HepG2 (cell line): Measurements from ENCODE around the gene RAB11FIP5.

Source experiments
- BCL3 ChIP-seq: sonication (generic); formaldehyde crosslinking; IDR thresholded peaks from 2 replicates; pipeline ENCODE4 v1.5.1; 2020; ENCODE audit warnings: mild to moderate bottlenecking, missing genetic modification reagents, moderate library complexity
- CEBPB ChIP-seq: IDR thresholded peaks from 2 replicates; pipeline ENCODE4 v1.6.1; 2011; ENCODE audit warnings: low read depth, low read length, improper control_type of control experiment, borderline replicate concordance
- DNMT1 ChIP-seq: sonication (generic); formaldehyde crosslinking; IDR thresholded peaks from 2 replicates; pipeline ENCODE4 v1.5.1; 2020; ENCODE audit warnings: mild to moderate bottlenecking, missing genetic modification reagents
- KAT2B ChIP-seq: fragments of 150-350 bp; IDR thresholded peaks from 2 replicates; pipeline ENCODE4 v1.6.1; 2014; ENCODE audit warnings: low read depth, low read length, borderline replicate concordance
- KDM1A ChIP-seq: IDR thresholded peaks from 2 replicates; pipeline ENCODE4 v1.6.1; 2016; ENCODE audit warnings: missing compliant biosample characterization
- SP140L ChIP-seq: sonication (generic); formaldehyde crosslinking; IDR thresholded peaks from 2 replicates; pipeline ENCODE4 v1.4.0; 2020; ENCODE audit warnings: missing genetic modification reagents, borderline replicate concordance
- SUZ12 ChIP-seq: fragments of 150-350 bp; IDR thresholded peaks from 2 replicates; pipeline ENCODE4 v1.6.1; 2014; ENCODE audit warnings: low read depth, low read length
- ZC3H13 ChIP-seq: sonication (generic); formaldehyde crosslinking; IDR thresholded peaks from 2 replicates; pipeline ENCODE4 v1.8.1; 2023; ENCODE audit warnings: mild to moderate bottlenecking, missing genetic modification reagents, moderate library complexity
- ZFX ChIP-seq: sonication (generic); formaldehyde crosslinking; IDR thresholded peaks from 2 replicates; pipeline ENCODE4 v1.4.0; 2020; ENCODE audit warnings: mild to moderate bottlenecking, low read depth, missing genetic modification reagents, moderate library complexity
- ZNF570 ChIP-seq: sonication (generic); formaldehyde crosslinking; IDR thresholded peaks from 2 replicates; pipeline ENCODE4 v1.4.0; 2020; ENCODE audit warnings: mild to moderate bottlenecking, missing genetic modification reagents, borderline replicate concordance

- TF ChIP-seq ZFX (CRISPR knock-in tag), result no peak
- no peak for TF ChIP-seq SP140L (CRISPR knock-in tag)
- no peak for TF ChIP-seq SUZ12
- TF ChIP-seq CEBPB, result no peak
- TF ChIP-seq KAT2B, result no peak
- no peak for TF ChIP-seq BCL3 (CRISPR knock-in tag)
- no peak for TF ChIP-seq ZNF570 (CRISPR knock-in tag)
- TF ChIP-seq DNMT1 (CRISPR knock-in tag), result no peak
- TF ChIP-seq ZC3H13 (CRISPR knock-in tag), result no peak
- TF ChIP-seq KDM1A (CRISPR knock-in tag), result no peak
These were observed 76.0 kb downstream of the RAB11FIP5 start for GRCh38 chr2:73036766-73037165.
